ENCODE results near the gene LLGL2. TPM values are rescaled to one million over a fixed set of nuclear protein-coding genes. Genes with fewer than 3 reads are reported as not detected.
A peak's percentile ranks its signal among the peaks of the same experiment; 100 is the strongest.

Gene LLGL2
- total and polyA plus RNA-seq, 10 of the 15 experiments (the other 5 are each of a cell fraction or from before 2014, with no cell fraction given): 0.21 to 9.9 (median 4.5) TPM

DNA sequence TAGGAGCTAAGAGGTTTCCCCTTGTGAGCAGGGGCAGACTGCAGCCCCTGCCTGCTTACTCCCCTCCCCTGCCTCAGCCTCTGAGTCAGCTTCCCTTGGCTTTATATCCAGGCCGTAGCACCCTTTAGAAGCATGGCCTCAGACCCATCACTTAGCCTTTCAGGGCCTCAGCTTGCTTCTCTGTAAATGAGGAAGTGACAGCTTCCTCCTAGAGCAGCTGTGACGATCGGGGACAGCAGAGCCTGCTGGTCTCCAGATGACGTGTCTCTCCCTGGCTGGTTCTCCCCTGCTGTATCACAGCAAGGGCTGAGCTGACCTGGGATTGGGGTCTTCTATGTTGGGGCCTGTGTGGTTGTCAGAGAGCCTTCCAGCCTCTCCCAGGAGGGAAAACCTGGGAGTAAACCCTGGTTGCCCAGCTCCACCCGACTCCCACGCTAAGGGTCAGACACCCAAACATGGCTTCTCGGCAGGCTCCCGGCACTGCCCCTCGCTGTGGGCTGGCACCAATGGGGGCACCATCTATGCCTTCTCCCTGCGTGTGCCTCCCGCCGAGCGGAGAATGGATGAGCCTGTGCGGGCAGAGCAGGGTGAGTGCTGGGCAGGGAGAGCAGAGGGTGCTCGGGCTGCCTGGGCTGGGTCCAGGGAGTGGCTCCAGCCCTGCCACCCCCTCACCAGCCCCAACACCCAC, 45.8 kb downstream of the LLGL2 start:
- Histone ChIP-seq H3K4me2 (ENCODE audit: control insufficient read depth, insufficient read depth) (peak overlapping the region; percentile 81), H3K27me3 (replicated peaks in 1 of 2; ENCODE audit: control insufficient read depth in 2 of 2, insufficient read depth in 2 of 2, low read length in 1 of 2) (no peaks in the 10 kb centered on the region), H3K9me3 (replicated peaks; ENCODE audit: control insufficient read depth, insufficient read depth, low read length) (no peaks in the 10 kb centered on the region), H3K79me2 (ENCODE audit: control insufficient read depth, insufficient read depth, low read length) (no peaks in the 10 kb centered on the region), H3K4me3 (no peak overlapping the region; the same call in 1 of the 2 replicates), H3K4me1 (ENCODE audit: control insufficient read depth, insufficient read depth, low read length) (peaks cover 20% of the 10 kb centered on the region), H4K20me1 (ENCODE audit: control insufficient read depth, insufficient read depth) (no peaks in the 10 kb centered on the region), H3K36me3 (ENCODE audit: control insufficient read depth in 2 of 2, insufficient read depth in 2 of 2, low read length in 1 of 2) (no peaks in the 10 kb centered on the region), H3K27ac (ENCODE audit: control insufficient read depth, insufficient read depth) (peak overlapping the region; percentile 80), H2AFZ (ENCODE audit: control insufficient read depth, low read depth, low read length) (peak overlapping the region; percentile 98), H3K9ac (ENCODE audit: control insufficient read depth, insufficient read depth, low read length) (peak overlapping the region; percentile 72)
- peak; percentile 97 for FAIRE-seq
- SMC1A ChIA-PET (ENCODE audit: uncharacterized antibody, unreplicated experiment): interaction anchor here (1.1 to 1.3 kb wide), 3 partner anchors 44 to 176 kb away, joined by 3 to 4 read pairs (median 4); partner anchors contain the start of gene TSEN54
- CTCF ChIA-PET: interaction anchor here (1.0 to 1.5 kb wide), 4 partner anchors 12 to 63 kb away, joined by 3 to 5 read pairs (median 4); partner anchors contain the start of genes LLGL2 and SMIM5
- intact Hi-C loops (cut with micrococcal nuclease; ENCODE audit: unreplicated experiment) (no loop called here), in situ Hi-C loops (cut with MboI) (no loop called here)
- DNase-seq (ENCODE audit: low read depth, low spot score): peak; percentile 47
- RAD21 ChIA-PET (ENCODE audit: unreplicated experiment): interaction anchor here (0.9 to 1.3 kb wide), 4 partner anchors 37 to 178 kb away, joined by 3 to 5 read pairs (median 4); partner anchors contain the start of genes TMEM94 and TSEN54
- no TSS peak for BruUV-seq (replicated peaks)
- under 1% methylated on average over 14 of the region's 15 CpGs for WGBS (ENCODE audit: insufficient coverage, insufficient replicate concordance, low lambda C conversion rate, missing lambda C conversion rate)
- POLR2A ChIA-PET: interaction anchor here (0.5 to 1.1 kb wide), 4 partner anchors 12 to 332 kb away, joined by 3 to 6 read pairs (median 4); no protein-coding TSS in a partner anchor
- peak; percentile 97 for ATAC-seq
- TF ChIP-seq POLR2A (IDR thresholded peaks at IDR 0.05; ENCODE audit: low read depth, low read length): peak; percentile 81
- TF ChIP-seq ZNF592 (IDR thresholded peaks at IDR 0.05): peak; percentile 61; the same call in 1 of the 2 replicates
- TF ChIP-seq JUND (IDR thresholded peaks at IDR 0.05; ENCODE audit: low read depth, low read length): 0 out of 2 replicates have a peak, but pooled peaks have one; percentile 26
- TF ChIP-seq SUPT20H (IDR thresholded peaks at IDR 0.05; ENCODE audit: borderline replicate concordance, control insufficient read depth, low read depth, low read length): no peak
- TF ChIP-seq ZNF24 (IDR thresholded peaks at IDR 0.05): no peak
- peak; percentile 90 for TF ChIP-seq CREM (IDR thresholded peaks at IDR 0.05; ENCODE audit: low read depth)
- TF ChIP-seq, protein P1, sequence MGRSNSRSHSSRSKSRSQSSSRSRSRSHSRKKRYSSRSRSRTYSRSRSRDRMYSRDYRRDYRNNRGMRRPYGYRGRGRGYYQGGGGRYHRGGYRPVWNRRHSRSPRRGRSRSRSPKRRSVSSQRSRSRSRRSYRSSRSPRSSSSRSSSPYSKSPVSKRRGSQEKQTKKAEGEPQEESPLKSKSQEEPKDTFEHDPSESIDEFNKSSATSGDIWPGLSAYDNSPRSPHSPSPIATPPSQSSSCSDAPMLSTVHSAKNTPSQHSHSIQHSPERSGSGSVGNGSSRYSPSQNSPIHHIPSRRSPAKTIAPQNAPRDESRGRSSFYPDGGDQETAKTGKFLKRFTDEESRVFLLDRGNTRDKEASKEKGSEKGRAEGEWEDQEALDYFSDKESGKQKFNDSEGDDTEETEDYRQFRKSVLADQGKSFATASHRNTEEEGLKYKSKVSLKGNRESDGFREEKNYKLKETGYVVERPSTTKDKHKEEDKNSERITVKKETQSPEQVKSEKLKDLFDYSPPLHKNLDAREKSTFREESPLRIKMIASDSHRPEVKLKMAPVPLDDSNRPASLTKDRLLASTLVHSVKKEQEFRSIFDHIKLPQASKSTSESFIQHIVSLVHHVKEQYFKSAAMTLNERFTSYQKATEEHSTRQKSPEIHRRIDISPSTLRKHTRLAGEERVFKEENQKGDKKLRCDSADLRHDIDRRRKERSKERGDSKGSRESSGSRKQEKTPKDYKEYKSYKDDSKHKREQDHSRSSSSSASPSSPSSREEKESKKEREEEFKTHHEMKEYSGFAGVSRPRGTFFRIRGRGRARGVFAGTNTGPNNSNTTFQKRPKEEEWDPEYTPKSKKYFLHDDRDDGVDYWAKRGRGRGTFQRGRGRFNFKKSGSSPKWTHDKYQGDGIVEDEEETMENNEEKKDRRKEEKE (IDR thresholded peaks at IDR 0.05): no peak
- TF ChIP-seq NFYA (IDR thresholded peaks at IDR 0.05; ENCODE audit: borderline replicate concordance, low read depth, low read length): no peak
- TF ChIP-seq SMAD5 (IDR thresholded peaks at IDR 0.05; ENCODE audit: low read depth): no peak
- TF ChIP-seq IKZF1 (conservative IDR thresholded peaks at IDR 0.05): peak; percentile 57
- TF ChIP-seq TARDBP (IDR thresholded peaks at IDR 0.05; ENCODE audit: borderline replicate concordance): no peak
- 0 out of 2 replicates have a peak, but pooled peaks have one; percentile 40 for TF ChIP-seq POLR2AphosphoS2 (IDR thresholded peaks at IDR 0.05; ENCODE audit: low read depth, low read length)
- 0 out of 2 replicates have a peak, but pooled peaks have one; percentile 17 for TF ChIP-seq NR2F1 (conservative IDR thresholded peaks at IDR 0.05)
- TF ChIP-seq, protein P2, sequence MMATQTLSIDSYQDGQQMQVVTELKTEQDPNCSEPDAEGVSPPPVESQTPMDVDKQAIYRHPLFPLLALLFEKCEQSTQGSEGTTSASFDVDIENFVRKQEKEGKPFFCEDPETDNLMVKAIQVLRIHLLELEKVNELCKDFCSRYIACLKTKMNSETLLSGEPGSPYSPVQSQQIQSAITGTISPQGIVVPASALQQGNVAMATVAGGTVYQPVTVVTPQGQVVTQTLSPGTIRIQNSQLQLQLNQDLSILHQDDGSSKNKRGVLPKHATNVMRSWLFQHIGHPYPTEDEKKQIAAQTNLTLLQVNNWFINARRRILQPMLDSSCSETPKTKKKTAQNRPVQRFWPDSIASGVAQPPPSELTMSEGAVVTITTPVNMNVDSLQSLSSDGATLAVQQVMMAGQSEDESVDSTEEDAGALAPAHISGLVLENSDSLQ (IDR thresholded peaks at IDR 0.05): peak; percentile 64; the same call in 1 of the 2 replicates
- TF ChIP-seq DPF2 (IDR thresholded peaks at IDR 0.05): 0 out of 2 replicates have a peak, but pooled peaks have one; percentile 73
- peak; percentile 36; the same call in 1 of the 2 replicates for TF ChIP-seq MTA2 (IDR thresholded peaks at IDR 0.05; ENCODE audit: low read depth)
